Prostate gland (tissue), 2 donors: Measurements from ENCODE around the gene ATXN1.

Experiments used
- POLR2AphosphoS5 ChIP-seq: sonication (generic); formaldehyde crosslinking; IDR thresholded peaks from one replicate; pipeline ENCODE4 v1.6.1; 2017; ENCODE audit warnings: antibody characterized with exemption
- TF ChIP-seq, protein P1 (sequence below), 4 experiments: fragments of 200-600 bp in 2 of 4; fragments of 450-650 bp in 2 of 4; sonication (generic) in 2 of 4; IDR thresholded peaks; 1 replicate in 3 of 4; 2 replicates in 1 of 4; pipeline ENCODE4 v1.5.1; 2016 to 2019; ENCODE audit warnings: antibody characterized with exemption in 4 of 4, mild to moderate bottlenecking in 2 of 4, moderate library complexity in 2 of 4

DNA sequence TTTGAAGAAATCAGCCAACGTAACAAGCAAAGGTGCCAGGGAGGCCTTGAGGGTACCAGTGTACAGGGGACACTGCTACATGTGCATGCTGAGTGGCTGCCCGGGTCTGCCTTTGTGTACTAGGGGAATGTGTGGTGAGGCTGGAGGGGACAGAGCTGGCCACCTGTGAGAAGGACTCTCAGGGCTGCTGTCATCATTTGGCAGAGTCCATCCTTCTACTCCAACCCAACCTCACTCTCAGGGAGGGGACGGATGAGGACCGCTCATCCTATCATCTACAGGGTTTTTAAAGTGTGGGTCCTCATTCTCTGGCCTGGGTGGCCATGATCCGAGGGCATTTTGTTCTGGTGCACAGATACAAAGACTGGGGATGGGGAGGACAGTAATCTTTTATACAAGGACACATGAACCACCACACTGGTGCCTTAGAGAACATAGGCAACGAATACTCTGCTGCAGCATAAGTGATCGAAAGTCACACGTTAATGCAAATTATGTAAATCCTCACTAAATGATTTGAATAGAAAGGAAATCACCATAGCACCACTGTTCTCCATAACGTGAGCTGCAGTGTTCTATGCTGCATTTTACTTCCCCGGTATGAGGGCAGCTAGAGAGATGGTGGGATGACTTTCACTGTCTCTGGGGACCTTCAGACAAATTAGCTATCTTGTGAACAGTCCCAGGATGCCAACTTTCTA is 341.5 kb downstream of the ATXN1 start:
- TF ChIP-seq, protein P1, sequence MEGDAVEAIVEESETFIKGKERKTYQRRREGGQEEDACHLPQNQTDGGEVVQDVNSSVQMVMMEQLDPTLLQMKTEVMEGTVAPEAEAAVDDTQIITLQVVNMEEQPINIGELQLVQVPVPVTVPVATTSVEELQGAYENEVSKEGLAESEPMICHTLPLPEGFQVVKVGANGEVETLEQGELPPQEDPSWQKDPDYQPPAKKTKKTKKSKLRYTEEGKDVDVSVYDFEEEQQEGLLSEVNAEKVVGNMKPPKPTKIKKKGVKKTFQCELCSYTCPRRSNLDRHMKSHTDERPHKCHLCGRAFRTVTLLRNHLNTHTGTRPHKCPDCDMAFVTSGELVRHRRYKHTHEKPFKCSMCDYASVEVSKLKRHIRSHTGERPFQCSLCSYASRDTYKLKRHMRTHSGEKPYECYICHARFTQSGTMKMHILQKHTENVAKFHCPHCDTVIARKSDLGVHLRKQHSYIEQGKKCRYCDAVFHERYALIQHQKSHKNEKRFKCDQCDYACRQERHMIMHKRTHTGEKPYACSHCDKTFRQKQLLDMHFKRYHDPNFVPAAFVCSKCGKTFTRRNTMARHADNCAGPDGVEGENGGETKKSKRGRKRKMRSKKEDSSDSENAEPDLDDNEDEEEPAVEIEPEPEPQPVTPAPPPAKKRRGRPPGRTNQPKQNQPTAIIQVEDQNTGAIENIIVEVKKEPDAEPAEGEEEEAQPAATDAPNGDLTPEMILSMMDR (IDR thresholded peaks at IDR 0.05) = no peak
- TF ChIP-seq POLR2AphosphoS5 = no peak
